Ishikawa (cell line): ENCODE measurements around the gene RAPGEF4.

Source experiments
- CEBPB ChIP-seq: IDR thresholded peaks from 2 replicates; pipeline ENCODE4 v1.6.1; 2012
- CREB1 ChIP-seq: IDR thresholded peaks from 2 replicates; pipeline ENCODE4 v1.6.1; 2012; ENCODE audit warnings: low read depth
- EGR1 ChIP-seq: IDR thresholded peaks from 2 replicates; pipeline ENCODE4 v1.6.1; 2012
- EP300 ChIP-seq: IDR thresholded peaks from 2 replicates; pipeline ENCODE4 v1.6.1; 2012; ENCODE audit warnings: borderline replicate concordance
- FOXM1 ChIP-seq: IDR thresholded peaks from 2 replicates; pipeline ENCODE4 v1.6.1; 2012; ENCODE audit warnings: low read depth, borderline replicate concordance
- NFIC ChIP-seq: IDR thresholded peaks from 2 replicates; pipeline ENCODE4 v1.6.1; 2012
- RAD21 ChIP-seq: IDR thresholded peaks from 2 replicates; pipeline ENCODE4 v1.6.1; 2012; ENCODE audit warnings: low read depth
- TAF1 ChIP-seq: IDR thresholded peaks from 2 replicates; pipeline ENCODE4 v1.6.1; 2012; ENCODE audit warnings: low read depth, mild to moderate bottlenecking
- TCF12 ChIP-seq: IDR thresholded peaks from 2 replicates; pipeline ENCODE4 v1.6.1; 2012; ENCODE audit warnings: low read depth
- TEAD4 ChIP-seq: IDR thresholded peaks from 2 replicates; pipeline ENCODE4 v1.6.1; 2012
- USF1 ChIP-seq: IDR thresholded peaks from 2 replicates; pipeline ENCODE4 v1.6.1; 2012
- YY1 ChIP-seq: IDR thresholded peaks from 2 replicates; pipeline ENCODE4 v1.6.1; 2012; ENCODE audit warnings: low read depth
- ZBTB7A ChIP-seq: IDR thresholded peaks from 2 replicates; pipeline ENCODE4 v1.6.1; 2012; ENCODE audit warnings: low read depth
- TF ChIP-seq, protein P1 (sequence below): IDR thresholded peaks from 2 replicates; pipeline ENCODE4 v1.6.1; 2012
- TF ChIP-seq, protein P2 (sequence below): IDR thresholded peaks from 2 replicates; pipeline ENCODE4 v1.6.1; 2012; ENCODE audit warnings: low read depth, mild to moderate bottlenecking

The RAPGEF4 gene

DNA sequence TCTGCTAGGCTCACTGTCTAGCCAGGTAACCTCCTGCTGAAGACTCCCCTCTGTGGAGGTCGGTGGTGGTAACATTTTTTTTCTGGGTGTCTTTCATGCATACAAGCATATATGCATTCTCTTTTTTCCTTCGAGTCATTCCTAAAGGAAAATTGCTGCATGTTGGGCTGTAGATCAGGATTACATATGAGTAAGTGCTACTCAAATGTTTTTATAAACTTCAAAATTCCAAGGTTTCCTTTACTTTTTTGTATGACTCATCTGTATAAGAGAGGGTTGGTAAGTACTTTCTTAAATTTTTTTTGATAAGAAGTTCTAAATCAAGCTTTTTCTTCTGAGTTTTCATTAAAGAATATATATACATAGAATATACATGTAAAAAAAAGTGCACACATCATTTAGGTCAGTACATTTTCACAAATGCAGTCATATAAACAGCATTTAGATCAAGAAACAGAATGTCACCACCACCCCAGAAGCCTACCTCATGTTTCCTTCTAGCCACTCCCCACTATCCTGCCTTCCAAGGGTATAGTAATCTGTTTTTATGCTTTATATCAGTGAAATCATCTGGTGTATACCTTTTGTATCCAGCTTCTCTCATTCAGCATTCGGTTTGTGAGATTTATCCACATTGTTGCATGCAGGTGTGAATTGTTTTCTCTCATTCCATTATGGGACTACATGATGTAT is 212.0 kb downstream of the RAPGEF4 start:
- TF ChIP-seq TCF12 (no peak), USF1 (no peak), TAF1 (no peak), RAD21 (no peak), YY1 (no peak), EP300 (no peak)
- TF ChIP-seq, protein P1, sequence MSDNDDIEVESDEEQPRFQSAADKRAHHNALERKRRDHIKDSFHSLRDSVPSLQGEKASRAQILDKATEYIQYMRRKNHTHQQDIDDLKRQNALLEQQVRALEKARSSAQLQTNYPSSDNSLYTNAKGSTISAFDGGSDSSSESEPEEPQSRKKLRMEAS = no peak

- TF ChIP-seq ZBTB7A (no peak), TEAD4 (no peak), EGR1 (no peak), CREB1 (no peak), TAF1 (no peak), CEBPB (no peak), NFIC (no peak)
- TF ChIP-seq, protein P1 = no peak
Measured at GRCh38 chr2:172949522-172949921, 213.9 kb downstream of the RAPGEF4 start.

- TF ChIP-seq CEBPB (no peak), TAF1 (no peak), EP300 (no peak), CREB1 (no peak), EGR1 (no peak), NFIC (no peak), USF1 (no peak), TCF12 (no peak), TEAD4 (no peak), ZBTB7A (no peak), RAD21 (no peak), FOXM1 (no peak), YY1 (no peak)
- TF ChIP-seq, protein P1 = no peak
- TF ChIP-seq, protein P2, sequence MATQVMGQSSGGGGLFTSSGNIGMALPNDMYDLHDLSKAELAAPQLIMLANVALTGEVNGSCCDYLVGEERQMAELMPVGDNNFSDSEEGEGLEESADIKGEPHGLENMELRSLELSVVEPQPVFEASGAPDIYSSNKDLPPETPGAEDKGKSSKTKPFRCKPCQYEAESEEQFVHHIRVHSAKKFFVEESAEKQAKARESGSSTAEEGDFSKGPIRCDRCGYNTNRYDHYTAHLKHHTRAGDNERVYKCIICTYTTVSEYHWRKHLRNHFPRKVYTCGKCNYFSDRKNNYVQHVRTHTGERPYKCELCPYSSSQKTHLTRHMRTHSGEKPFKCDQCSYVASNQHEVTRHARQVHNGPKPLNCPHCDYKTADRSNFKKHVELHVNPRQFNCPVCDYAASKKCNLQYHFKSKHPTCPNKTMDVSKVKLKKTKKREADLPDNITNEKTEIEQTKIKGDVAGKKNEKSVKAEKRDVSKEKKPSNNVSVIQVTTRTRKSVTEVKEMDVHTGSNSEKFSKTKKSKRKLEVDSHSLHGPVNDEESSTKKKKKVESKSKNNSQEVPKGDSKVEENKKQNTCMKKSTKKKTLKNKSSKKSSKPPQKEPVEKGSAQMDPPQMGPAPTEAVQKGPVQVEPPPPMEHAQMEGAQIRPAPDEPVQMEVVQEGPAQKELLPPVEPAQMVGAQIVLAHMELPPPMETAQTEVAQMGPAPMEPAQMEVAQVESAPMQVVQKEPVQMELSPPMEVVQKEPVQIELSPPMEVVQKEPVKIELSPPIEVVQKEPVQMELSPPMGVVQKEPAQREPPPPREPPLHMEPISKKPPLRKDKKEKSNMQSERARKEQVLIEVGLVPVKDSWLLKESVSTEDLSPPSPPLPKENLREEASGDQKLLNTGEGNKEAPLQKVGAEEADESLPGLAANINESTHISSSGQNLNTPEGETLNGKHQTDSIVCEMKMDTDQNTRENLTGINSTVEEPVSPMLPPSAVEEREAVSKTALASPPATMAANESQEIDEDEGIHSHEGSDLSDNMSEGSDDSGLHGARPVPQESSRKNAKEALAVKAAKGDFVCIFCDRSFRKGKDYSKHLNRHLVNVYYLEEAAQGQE = no peak
Measured at GRCh38 chr2:172950565-172950964, 214.9 kb downstream of the RAPGEF4 start.

GRCh38 chr2:172951554-172951953 is 215.9 kb downstream of the RAPGEF4 start:
- TF ChIP-seq USF1 = no peak
- no peak for TF ChIP-seq NFIC
- no peak for TF ChIP-seq EP300
- TF ChIP-seq TAF1 = no peak
- no peak for TF ChIP-seq EGR1
- no peak for TF ChIP-seq ZBTB7A
- TF ChIP-seq, protein P1 = no peak

- no peak for TF ChIP-seq YY1
- TF ChIP-seq, protein P1 = no peak
- no peak for TF ChIP-seq RAD21
- no peak for TF ChIP-seq ZBTB7A
- no peak for TF ChIP-seq EGR1
- no peak for TF ChIP-seq USF1
- no peak for TF ChIP-seq TAF1
- TF ChIP-seq FOXM1 = no peak
- TF ChIP-seq CEBPB = no peak
- TF ChIP-seq EP300 = no peak
- TF ChIP-seq, protein P2 = no peak
Measured at GRCh38 chr2:172953411-172953810, 217.8 kb downstream of the RAPGEF4 start.
